RWPE2 (cell line): ENCODE measurements around the gene TICRR.

ENCODE experiments used
- ATAC-seq: fragments of 200-7000 bp; cut with Tn5 transposase; 3 replicates; pipeline ENCODE4 v1.9.1; 2021; ENCODE audit warnings: low read depth
- DNase-seq: peaks from one replicate; pipeline ENCODE4 v3.0.0-alpha.2; 2020; ENCODE audit warnings: low spot score
- H3K27ac ChIP-seq: fragments of 450-650 bp; 2 replicates; pipeline ENCODE4 v1.5.1; 2017; ENCODE audit warnings: mild to moderate bottlenecking; ENCODE audit not compliant: poor library complexity, severe bottlenecking
- H3K27me3 ChIP-seq: fragments of 250-450 bp; sonication (Bioruptor Pico); 2 replicates; pipeline ENCODE4 v1.5.1; 2021; ENCODE audit warnings: mild to moderate bottlenecking, moderate library complexity; ENCODE audit not compliant: insufficient read depth, poor library complexity, severe bottlenecking
- H3K36me3 ChIP-seq: fragments of 250-450 bp; sonication (Bioruptor Pico); 2 replicates; pipeline ENCODE4 v1.5.1; 2020; ENCODE audit warnings: low read depth, mild to moderate bottlenecking, moderate library complexity
- H3K4me1 ChIP-seq: fragments of 250-450 bp; sonication (Bioruptor Pico); 2 replicates; pipeline ENCODE4 v1.5.1; 2021; ENCODE audit warnings: mild to moderate bottlenecking, moderate library complexity; ENCODE audit not compliant: insufficient read depth, poor library complexity, severe bottlenecking
- H3K4me3 ChIP-seq: fragments of 250-450 bp; sonication (Bioruptor Pico); 2 replicates; pipeline ENCODE4 v1.5.1; 2021; ENCODE audit warnings: mild to moderate bottlenecking, moderate library complexity; ENCODE audit not compliant: severe bottlenecking
- H3K9me3 ChIP-seq: fragments of 250-450 bp; sonication (Bioruptor Pico); 2 replicates; pipeline ENCODE4 v1.5.1; 2021; ENCODE audit warnings: mild to moderate bottlenecking, moderate library complexity; ENCODE audit not compliant: severe bottlenecking
- CTCF ChIP-seq: fragments of 450-650 bp; IDR thresholded peaks from one replicate; pipeline ENCODE4 v1.5.1; 2017; ENCODE audit warnings: mild to moderate bottlenecking, moderate library complexity; ENCODE audit not compliant: poor library complexity, severe bottlenecking

The TICRR gene

GRCh38 chr15:89629829-89630228 is 54.6 kb downstream of the TICRR start:
- Histone ChIP-seq H3K4me1 (no peaks in the 10 kb centered on the region), H3K9me3 (no peaks in the 10 kb centered on the region), H3K27ac (no peak overlapping the region), H3K4me3 (no peak overlapping the region), H3K27me3 (no peaks in the 10 kb centered on the region), H3K36me3 (peaks cover 87% of the 10 kb centered on the region)
- DNase-seq (no peak), ATAC-seq (no peak)
- no peak for TF ChIP-seq CTCF

GRCh38 chr15:89630260-89630659 is 55.0 kb downstream of the TICRR start:
- H3K27me3 ChIP-seq, result no peaks in the 10 kb centered on the region
- no peaks in the 10 kb centered on the region for H3K9me3 ChIP-seq
- H3K27ac ChIP-seq, result no peak overlapping the region
- ATAC-seq (no peak), DNase-seq (no peak)
- TF ChIP-seq CTCF, result no peak
- no peak overlapping the region for H3K4me3 ChIP-seq
- no peaks in the 10 kb centered on the region for H3K4me1 ChIP-seq
- H3K36me3 ChIP-seq, result peaks cover 83% of the 10 kb centered on the region

- H3K27ac ChIP-seq, result no peak overlapping the region
- H3K4me3 ChIP-seq, result no peak overlapping the region
- no peak for TF ChIP-seq CTCF
- peaks cover 73% of the 10 kb centered on the region for H3K36me3 ChIP-seq
- ATAC-seq (peak; percentile 3; the same call in 2 of the 3 replicates), DNase-seq (no peak)
- H3K27me3 ChIP-seq, result no peaks in the 10 kb centered on the region
- H3K9me3 ChIP-seq, result no peaks in the 10 kb centered on the region
- H3K4me1 ChIP-seq, result no peaks in the 10 kb centered on the region
Observed at GRCh38 chr15:89630974-89631901, 56.0 kb downstream of the TICRR start.

- Histone ChIP-seq H3K4me1 (no peaks in the 10 kb centered on the region), H3K36me3 (peaks cover 67% of the 10 kb centered on the region), H3K4me3 (no peak overlapping the region), H3K27ac (no peak overlapping the region), H3K9me3 (no peaks in the 10 kb centered on the region), H3K27me3 (no peaks in the 10 kb centered on the region)
- no peak for TF ChIP-seq CTCF
- ATAC-seq, result peak; percentile 6; the same call in 2 of the 3 replicates
- DNase-seq, result no peak
Observed at GRCh38 chr15:89631902-89632264, 56.6 kb downstream of the TICRR start.
